PC-9 (cell line): ENCODE measurements around the gene PDE6B.

Experiments
- EZH2 ChIP-seq: fragments of 200-600 bp; sonication (generic); IDR thresholded peaks from 2 replicates; pipeline ENCODE4 v1.8.0; 2017; ENCODE audit warnings: antibody characterized with exemption, low read depth
- TF ChIP-seq, protein P1 (sequence below): fragments of 200-600 bp; sonication (generic); conservative IDR thresholded peaks from 2 replicates; pipeline ENCODE4 v1.6.1; 2017; ENCODE audit warnings: mixed run types, antibody characterized with exemption, mild to moderate bottlenecking, moderate library complexity

DNA sequence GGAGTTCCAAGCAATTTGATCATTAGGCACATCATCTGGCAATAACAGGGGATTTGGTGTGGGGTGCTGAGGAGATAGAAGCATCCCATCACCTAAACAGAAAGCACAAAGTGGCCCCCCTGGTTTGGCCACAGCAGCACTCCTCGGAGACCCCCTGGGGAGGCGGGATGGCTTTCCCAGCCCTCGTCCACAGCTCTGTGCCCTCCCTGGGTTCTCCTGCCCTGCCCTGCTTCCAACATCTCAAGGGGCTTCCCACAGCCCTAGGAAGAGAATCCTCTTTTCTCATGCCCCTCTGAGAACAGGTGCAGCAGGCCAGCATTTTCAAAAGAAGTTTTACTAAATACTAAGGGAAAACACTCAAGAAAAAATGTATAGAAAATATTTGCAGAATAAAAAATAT is 35.9 kb downstream of the PDE6B start:
- no peak for TF ChIP-seq EZH2
- TF ChIP-seq, protein P1, sequence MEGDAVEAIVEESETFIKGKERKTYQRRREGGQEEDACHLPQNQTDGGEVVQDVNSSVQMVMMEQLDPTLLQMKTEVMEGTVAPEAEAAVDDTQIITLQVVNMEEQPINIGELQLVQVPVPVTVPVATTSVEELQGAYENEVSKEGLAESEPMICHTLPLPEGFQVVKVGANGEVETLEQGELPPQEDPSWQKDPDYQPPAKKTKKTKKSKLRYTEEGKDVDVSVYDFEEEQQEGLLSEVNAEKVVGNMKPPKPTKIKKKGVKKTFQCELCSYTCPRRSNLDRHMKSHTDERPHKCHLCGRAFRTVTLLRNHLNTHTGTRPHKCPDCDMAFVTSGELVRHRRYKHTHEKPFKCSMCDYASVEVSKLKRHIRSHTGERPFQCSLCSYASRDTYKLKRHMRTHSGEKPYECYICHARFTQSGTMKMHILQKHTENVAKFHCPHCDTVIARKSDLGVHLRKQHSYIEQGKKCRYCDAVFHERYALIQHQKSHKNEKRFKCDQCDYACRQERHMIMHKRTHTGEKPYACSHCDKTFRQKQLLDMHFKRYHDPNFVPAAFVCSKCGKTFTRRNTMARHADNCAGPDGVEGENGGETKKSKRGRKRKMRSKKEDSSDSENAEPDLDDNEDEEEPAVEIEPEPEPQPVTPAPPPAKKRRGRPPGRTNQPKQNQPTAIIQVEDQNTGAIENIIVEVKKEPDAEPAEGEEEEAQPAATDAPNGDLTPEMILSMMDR = no peak
